ENCODE results near the gene ZNF774. TPM values are rescaled to one million over a fixed set of nuclear protein-coding genes. Genes with fewer than 3 reads are reported as not detected.

Gene ZNF774
- total RNA-seq, 1 donor from 2014 or later, result 8.3 TPM

- peaks cover 3% of the 10 kb centered on the region for H3K27me3 Mint-ChIP-seq (ENCODE audit: insufficient read depth, low read depth)
- H4K20me1 ChIP-seq (ENCODE audit: low read depth), result no peaks in the 10 kb centered on the region
- no peaks in the 10 kb centered on the region for H3K27me3 ChIP-seq
- no peak overlapping the region for H2AFZ ChIP-seq (replicated peaks)
- TF ChIP-seq CTCF (IDR thresholded peaks at IDR 0.05) (no peak), EZH2phosphoT487 (IDR thresholded peaks at IDR 0.05) (no peak), EZH2 (IDR thresholded peaks at IDR 0.05) (no peak)
- no peaks in the 10 kb centered on the region for H3K36me3 ChIP-seq
- no peak for DNase-seq (ENCODE audit: low spot score)
- peaks cover 19% of the 10 kb centered on the region for H3K4me1 ChIP-seq
- peaks cover 17% of the 10 kb centered on the region for H3K4me1 Mint-ChIP-seq
- H3K27ac Mint-ChIP-seq, result no peak overlapping the region
- H3K36me3 Mint-ChIP-seq, result no peaks in the 10 kb centered on the region
- peaks cover 39% of the 10 kb centered on the region for H3F3A ChIP-seq (ENCODE audit: low read depth)
- no peaks in the 10 kb centered on the region for H3K9me3 ChIP-seq (ENCODE audit: low read depth)
- no peak overlapping the region for H3K4me3 ChIP-seq
- H3K27ac ChIP-seq, result no peak overlapping the region
- no peaks in the 10 kb centered on the region for H3K79me2 ChIP-seq (ENCODE audit: low read depth)
- H3K9me3 Mint-ChIP-seq, result no peaks in the 10 kb centered on the region
- no peak overlapping the region for H3K4me3 Mint-ChIP-seq
- H3K4me2 ChIP-seq, result peak overlapping the region; percentile 71
- H3K9ac ChIP-seq, result no peak overlapping the region
These were observed 31.2 kb upstream of the ZNF774 start for GRCh38 chr15:90320885-90321278.

DNA sequence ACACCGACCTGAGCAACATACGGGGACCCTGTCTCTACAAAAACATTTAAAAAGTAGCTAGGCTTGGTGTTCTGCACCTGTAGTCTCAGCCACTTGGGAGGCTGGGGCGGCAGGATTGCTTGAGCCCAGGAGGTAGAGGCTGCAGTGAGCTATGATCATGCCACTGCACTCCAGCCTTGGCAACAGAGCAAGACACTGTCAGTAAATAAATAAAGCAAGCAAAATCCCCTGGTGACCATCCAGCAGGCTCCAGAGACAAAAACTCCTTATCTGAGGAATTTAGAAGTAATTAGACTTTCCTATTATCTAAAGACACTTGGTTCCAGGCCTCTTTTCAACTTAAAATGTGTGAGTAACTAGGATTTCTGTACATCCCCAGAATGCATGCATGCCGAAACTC lies 29.5 kb upstream of the ZNF774 start:
- no peak overlapping the region for H3K27ac Mint-ChIP-seq
- no peaks in the 10 kb centered on the region for H3K27me3 ChIP-seq
- peaks cover 17% of the 10 kb centered on the region for H3K4me1 Mint-ChIP-seq

DNA sequence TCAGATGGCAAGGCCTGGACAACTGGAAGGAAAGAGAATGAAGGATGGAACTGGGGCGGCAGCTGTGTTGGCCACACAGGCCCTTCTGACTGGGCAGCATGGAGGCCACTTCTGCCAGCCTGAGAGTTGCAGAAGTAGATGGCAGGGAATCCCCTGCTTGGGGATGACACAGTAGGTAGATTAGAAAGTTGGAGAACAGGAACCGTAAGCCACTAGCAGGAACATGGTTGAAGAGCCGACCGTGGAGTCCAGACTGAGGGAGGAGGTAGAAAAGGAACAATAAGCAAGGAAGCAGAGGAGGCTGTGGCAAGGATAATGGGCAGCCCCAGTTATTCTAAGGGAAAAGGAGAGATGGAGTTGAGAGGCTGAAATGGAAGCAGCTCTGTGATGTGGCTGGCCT lies 26.4 kb upstream of the ZNF774 start:
- Mint-ChIP-seq H3K4me1 (peaks cover 5% of the 10 kb centered on the region), H3K36me3 (no peaks in the 10 kb centered on the region), H3K27ac (no peak overlapping the region), H3K9me3 (no peaks in the 10 kb centered on the region), H3K27me3 (ENCODE audit: insufficient read depth, low read depth) (peaks cover 2% of the 10 kb centered on the region), H3K4me3 (no peak overlapping the region)
- peak overlapping the region; percentile 50 for H2AFZ ChIP-seq (replicated peaks)
- no peaks in the 10 kb centered on the region for H3K9me3 ChIP-seq (ENCODE audit: low read depth)
- no peak overlapping the region for H3K27ac ChIP-seq
- no peak overlapping the region for H3K4me2 ChIP-seq
- H3K27me3 ChIP-seq, result no peaks in the 10 kb centered on the region
- no peak overlapping the region for H3K4me3 ChIP-seq
- H3K36me3 ChIP-seq, result no peaks in the 10 kb centered on the region
- H3K9ac ChIP-seq, result no peak overlapping the region
- H3F3A ChIP-seq (ENCODE audit: low read depth), result peaks cover 22% of the 10 kb centered on the region
- no peaks in the 10 kb centered on the region for H4K20me1 ChIP-seq (ENCODE audit: low read depth)
- DNase-seq (ENCODE audit: low spot score), result no peak
- H3K4me1 ChIP-seq, result peaks cover 13% of the 10 kb centered on the region
- H3K79me2 ChIP-seq (ENCODE audit: low read depth), result no peaks in the 10 kb centered on the region
- TF ChIP-seq CTCF (IDR thresholded peaks at IDR 0.05) (no peak), EZH2 (IDR thresholded peaks at IDR 0.05) (no peak), EZH2phosphoT487 (IDR thresholded peaks at IDR 0.05) (no peak)

More for the DNA sequence above, 29.5 kb upstream of the ZNF774 start:
- peak; percentile 27 for DNase-seq (ENCODE audit: low spot score)
- no peak overlapping the region for H3K9ac ChIP-seq
- H3K4me3 ChIP-seq, result no peak overlapping the region
- H2AFZ ChIP-seq (replicated peaks), result no peak overlapping the region
- Mint-ChIP-seq H3K27me3 (ENCODE audit: insufficient read depth, low read depth) (peaks cover 3% of the 10 kb centered on the region), H3K9me3 (no peaks in the 10 kb centered on the region), H3K4me3 (no peak overlapping the region), H3K36me3 (no peaks in the 10 kb centered on the region)
- no peaks in the 10 kb centered on the region for H3K79me2 ChIP-seq (ENCODE audit: low read depth)
- peaks cover 19% of the 10 kb centered on the region for H3K4me1 ChIP-seq
- no peaks in the 10 kb centered on the region for H3K9me3 ChIP-seq (ENCODE audit: low read depth)
- H4K20me1 ChIP-seq (ENCODE audit: low read depth), result no peaks in the 10 kb centered on the region
- no peaks in the 10 kb centered on the region for H3K36me3 ChIP-seq
- H3K4me2 ChIP-seq, result peak overlapping the region; percentile 31
- H3K27ac ChIP-seq, result peak overlapping the region; percentile 78
- TF ChIP-seq EZH2 (IDR thresholded peaks at IDR 0.05), result no peak
- TF ChIP-seq EZH2phosphoT487 (IDR thresholded peaks at IDR 0.05), result no peak
- TF ChIP-seq CTCF (IDR thresholded peaks at IDR 0.05), result no peak
- peaks cover 39% of the 10 kb centered on the region for H3F3A ChIP-seq (ENCODE audit: low read depth)

All from neural progenitor cell (in vitro differentiated cells).